GM19023 (cell line): Measurements from ENCODE around the gene PROX2.

Source experiments
- ATAC-seq: cut with Tn5 transposase; IDR thresholded peaks from one replicate; pipeline ENCODE4 v1.9.1; 2021; ENCODE audit warnings: mild to moderate bottlenecking, moderate library complexity; ENCODE audit not compliant: unreplicated experiment

PROX2 gene

GRCh38 chr14:74875941-74876913 lies at the start of gene PROX2:
PROX2 (minus strand) TSS chr14:74876145; CDS start chr14:74863834, 12,311 bp downstream.
- ATAC-seq: no peak

GRCh38 chr14:74924061-74924460 lies 48.1 kb upstream of the PROX2 start:
- no peak for ATAC-seq

- ATAC-seq: peak; percentile 94
Observed at GRCh38 chr14:74922752-74923401, 46.9 kb upstream of the PROX2 start, which contains the start of gene RPS6KL1. RPS6KL1 (minus strand) TSS chr14:74923260; CDS start chr14:74921541, 1,719 bp downstream.

GRCh38 chr14:74921987-74922751 lies 46.2 kb upstream of the PROX2 start:
- no peak for ATAC-seq

GRCh38 chr14:74921053-74921620 lies 45.2 kb upstream of the PROX2 start:
- ATAC-seq: no peak

GRCh38 chr14:74920281-74920680 lies 44.3 kb upstream of the PROX2 start:
- no peak for ATAC-seq

GRCh38 chr14:74919421-74920165 lies 43.6 kb upstream of the PROX2 start:
- no peak for ATAC-seq

- no peak for ATAC-seq
Observed at GRCh38 chr14:74918380-74918779, 42.4 kb upstream of the PROX2 start.

- ATAC-seq: no peak
Observed at GRCh38 chr14:74917646-74918081, 41.7 kb upstream of the PROX2 start.

GRCh38 chr14:74917178-74917543 lies 41.2 kb upstream of the PROX2 start:
- ATAC-seq: no peak

- ATAC-seq: no peak
Observed at GRCh38 chr14:74915826-74916225, 39.9 kb upstream of the PROX2 start.

GRCh38 chr14:74915426-74915825 lies 39.5 kb upstream of the PROX2 start:
- ATAC-seq: no peak

- no peak for ATAC-seq
Observed at GRCh38 chr14:74913986-74914573, 38.1 kb upstream of the PROX2 start.

GRCh38 chr14:74913393-74913910 lies 37.5 kb upstream of the PROX2 start:
- no peak for ATAC-seq

- no peak for ATAC-seq
Observed at GRCh38 chr14:74912801-74913200, 36.9 kb upstream of the PROX2 start.

GRCh38 chr14:74912111-74912510 lies 36.2 kb upstream of the PROX2 start:
- ATAC-seq: no peak

- no peak for ATAC-seq
Observed at GRCh38 chr14:74911704-74912103, 35.8 kb upstream of the PROX2 start.

- ATAC-seq: no peak
Observed at GRCh38 chr14:74911221-74911620, 35.3 kb upstream of the PROX2 start.

GRCh38 chr14:74910556-74910955 lies 34.6 kb upstream of the PROX2 start:
- ATAC-seq: no peak
